Activated CD8-positive, alpha-beta memory T cell treated with anti-CD3 and anti-CD28 coated beads, Interleukin-2, amount 50 U/mL, for 48 hours (primary cell): ENCODE results near the gene SLC7A6.
A peak's percentile ranks its signal among the peaks of the same experiment; 100 is the strongest.

Source experiments
- DNase-seq: peaks from one replicate; pipeline ENCODE4 v3.0.0-alpha.2; 2020

Gene SLC7A6

DNA sequence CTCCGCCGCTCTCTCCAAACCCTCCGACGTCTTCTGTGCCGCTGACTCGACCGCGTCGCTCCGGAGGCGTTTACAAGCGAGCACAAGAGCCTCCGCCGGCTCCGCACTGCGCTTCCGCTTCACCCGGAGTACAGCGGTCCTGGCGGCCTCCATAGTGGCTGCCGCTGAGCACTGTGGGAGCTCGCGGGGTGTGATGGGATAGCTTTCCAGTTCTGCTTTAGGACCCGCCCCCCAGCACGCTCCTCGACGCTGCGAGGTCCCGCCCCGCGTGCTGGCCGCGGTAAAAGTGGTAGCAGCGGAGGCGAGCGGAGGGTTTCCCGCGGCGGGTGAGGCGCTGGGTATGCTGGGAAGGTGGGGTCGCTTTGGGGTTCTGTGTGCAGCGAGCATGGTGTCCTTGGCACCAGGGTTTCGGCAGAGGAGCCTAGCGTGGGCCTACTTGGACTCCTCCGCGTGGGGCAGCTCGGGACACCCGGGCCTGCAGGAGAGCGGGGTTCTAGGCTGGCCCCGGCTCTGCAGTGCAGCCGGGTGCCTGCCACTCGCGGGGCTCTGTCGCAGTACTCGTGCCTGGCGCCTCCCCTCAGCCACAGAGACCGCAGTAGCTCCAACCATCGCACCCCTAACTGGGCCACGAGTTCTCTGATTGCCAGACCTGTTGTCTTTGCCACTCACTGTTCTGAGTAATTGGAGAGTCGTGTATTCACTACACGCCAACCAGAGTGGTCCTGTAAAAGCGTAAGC, 46.6 kb downstream of the SLC7A6 start, which contains the start of the genes PRMT7 and SLC7A6OS:
Gene PRMT7, plus strand, starts transcription at position 246 of the 738 bp plus-strand sequence. CDS start 4,961 bp downstream, outside the sequence.
Gene SLC7A6OS, minus strand, starts transcription at position 173 of the 738 bp plus-strand sequence. Its CDS starts 20 bp downstream, at position 153.
- peak; percentile 92 for DNase-seq

DNA sequence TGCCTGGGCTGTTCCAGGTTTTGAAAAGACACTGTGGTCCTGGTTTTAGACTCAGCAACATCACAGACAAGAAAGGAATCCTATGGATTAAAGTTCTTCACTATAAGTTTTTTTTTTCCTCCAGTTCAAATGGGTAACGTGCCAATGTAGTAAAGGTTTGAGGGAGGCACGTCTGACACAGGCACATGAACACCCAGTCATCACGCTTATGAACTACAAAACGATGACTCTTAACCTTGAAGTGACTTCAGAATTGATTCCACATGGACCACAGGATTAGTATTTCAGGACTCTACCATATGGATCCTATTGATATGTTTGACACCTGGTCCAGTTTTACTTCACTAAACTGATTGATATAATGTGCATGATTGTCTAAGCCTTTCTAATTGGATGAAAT, 48.8 kb downstream of the SLC7A6 start:
- no peak for DNase-seq

DNA sequence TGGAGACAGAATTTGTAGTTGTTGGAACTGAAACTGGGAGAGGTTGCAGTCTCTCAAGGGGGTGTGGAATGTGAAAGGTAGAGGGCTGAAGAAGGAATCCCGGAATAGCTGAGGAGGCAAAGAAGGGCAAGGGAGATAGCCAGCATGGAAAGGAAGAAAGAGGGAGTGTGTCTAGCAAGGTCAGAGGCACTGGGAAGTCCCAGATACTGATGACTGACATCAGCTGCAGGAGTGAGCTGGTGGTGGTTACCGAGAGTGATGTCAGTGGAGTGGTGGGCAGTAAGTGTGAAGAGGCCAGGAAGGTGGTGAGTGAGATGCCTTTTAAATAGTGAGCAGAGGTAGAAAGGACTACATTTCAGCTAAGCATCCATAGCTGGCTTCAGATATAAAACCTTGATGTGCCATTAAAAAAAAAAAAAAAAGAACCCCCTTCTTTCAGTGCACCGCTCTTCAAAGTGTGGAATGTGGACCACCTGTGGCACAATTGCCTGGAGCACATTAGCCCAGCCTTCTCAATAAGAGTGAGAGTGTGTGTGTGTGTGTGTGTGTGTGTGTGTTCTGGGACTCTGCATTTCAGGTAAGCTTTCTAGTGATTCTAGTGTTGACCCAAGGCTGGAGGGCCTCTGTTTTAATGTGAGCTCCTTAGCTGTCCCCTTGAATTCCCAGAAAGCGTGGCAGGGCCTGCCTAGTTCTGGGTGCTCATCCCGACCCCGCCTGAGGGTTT, 55.0 kb downstream of the SLC7A6 start:
- peak; percentile 64 for DNase-seq

DNA sequence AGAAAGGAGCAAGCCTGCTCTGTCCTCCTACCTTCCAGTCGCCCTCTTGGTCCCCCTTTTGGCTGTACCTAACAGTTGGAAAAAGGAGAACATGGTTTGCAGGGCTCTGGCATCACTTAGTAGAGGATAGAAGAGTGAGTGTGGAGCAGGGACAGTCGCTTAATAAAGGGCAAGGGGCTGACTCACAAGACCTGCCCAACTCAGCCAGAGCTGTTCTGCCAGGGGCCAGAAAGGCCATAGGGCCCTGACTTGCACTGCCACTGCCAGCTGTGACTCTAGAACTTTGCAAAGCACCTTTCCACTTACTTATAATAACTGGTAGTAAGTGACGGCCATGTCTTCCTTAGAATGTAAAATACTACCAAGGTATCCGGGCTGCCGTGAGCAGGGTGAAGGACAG, 60.0 kb downstream of the SLC7A6 start:
- no peak for DNase-seq

- DNase-seq = no peak
Measured at GRCh38 chr16:68324780-68325357, 60.5 kb downstream of the SLC7A6 start.

DNA sequence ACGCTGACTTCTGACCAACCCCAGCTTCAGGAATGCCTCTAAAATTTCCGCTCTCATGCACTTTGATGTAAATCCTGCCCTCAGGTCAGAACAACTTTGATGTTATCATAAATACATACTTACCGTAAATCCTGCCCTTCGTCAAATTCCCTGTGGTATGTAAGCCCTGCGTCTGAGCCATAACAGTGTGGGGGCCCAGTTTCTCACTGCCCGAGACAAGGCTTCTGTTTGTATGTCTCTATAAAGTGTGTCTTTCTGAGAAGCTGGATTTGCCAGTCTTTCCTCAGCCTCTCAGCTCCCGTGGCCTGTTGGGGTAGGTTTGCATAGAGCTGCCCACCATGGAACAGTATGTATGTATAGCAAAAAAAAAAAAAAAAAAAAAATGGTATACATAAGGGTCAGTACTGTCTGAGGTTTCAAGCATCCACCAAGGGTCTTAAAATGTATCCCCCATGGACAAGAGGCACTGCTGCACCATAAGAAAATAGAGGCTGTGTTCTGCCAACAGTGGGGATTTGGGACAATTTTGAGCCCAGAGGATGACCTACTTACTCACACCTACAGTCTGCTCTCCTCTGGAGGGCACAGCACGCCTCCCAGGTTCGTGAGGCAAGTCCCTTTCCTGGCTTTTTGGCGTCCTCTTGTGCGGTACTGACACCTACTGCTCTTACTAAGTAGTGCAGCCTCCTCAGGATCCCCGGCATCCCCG, 64.0 kb downstream of the SLC7A6 start:
- DNase-seq = peak; percentile 85

GRCh38 chr16:68328860-68329390, 64.6 kb downstream of the SLC7A6 start:
- DNase-seq = no peak

- no peak for DNase-seq
Measured at GRCh38 chr16:68331879-68332410, 67.6 kb downstream of the SLC7A6 start.

- DNase-seq = no peak
Measured at GRCh38 chr16:68332411-68333121, 68.2 kb downstream of the SLC7A6 start.

- DNase-seq = no peak
Measured at GRCh38 chr16:68335175-68335574, 70.8 kb downstream of the SLC7A6 start.

GRCh38 chr16:68338326-68339119, 74.2 kb downstream of the SLC7A6 start:
- no peak for DNase-seq

DNA sequence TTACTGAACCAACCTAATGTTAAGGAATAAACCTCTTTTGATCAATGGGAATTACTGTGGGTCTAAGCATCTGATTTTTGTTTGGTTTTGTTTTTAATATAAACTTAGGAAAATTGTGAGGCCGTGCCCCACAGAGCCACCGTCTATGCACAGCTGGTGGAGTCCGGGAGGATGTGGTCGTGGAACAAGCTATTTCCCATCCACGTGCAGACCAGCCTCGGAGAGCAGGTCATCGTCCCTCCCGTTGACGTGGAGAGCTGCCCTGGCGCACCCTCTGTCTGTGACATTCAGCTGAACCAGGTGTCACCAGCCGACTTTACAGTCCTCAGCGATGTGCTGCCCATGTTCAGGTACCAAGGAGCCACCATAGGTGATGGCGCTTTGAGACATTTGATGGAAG, 74.9 kb downstream of the SLC7A6 start:
- DNase-seq = no peak

- DNase-seq = no peak
Measured at GRCh38 chr16:68342620-68343019, 78.3 kb downstream of the SLC7A6 start.

DNA sequence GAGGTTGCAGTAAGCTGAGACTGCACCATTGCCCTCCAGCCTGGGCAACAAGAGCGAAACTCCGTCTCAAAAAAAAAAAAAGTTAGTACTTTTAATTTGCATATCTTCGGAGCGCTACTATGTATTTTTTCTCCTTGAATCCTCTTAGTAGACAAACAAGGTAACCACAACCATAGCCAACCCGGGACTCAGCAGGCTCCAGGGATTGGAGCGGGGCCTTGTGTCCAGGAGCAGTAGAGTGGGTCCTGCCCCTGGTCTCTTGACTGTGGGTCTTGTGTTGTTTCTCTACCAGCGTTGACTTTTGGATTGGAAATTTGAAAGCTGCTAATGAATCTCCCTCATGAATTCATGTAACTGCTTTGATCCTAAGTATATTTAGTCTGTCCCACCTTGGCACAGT, 78.8 kb downstream of the SLC7A6 start:
- no peak for DNase-seq

DNA sequence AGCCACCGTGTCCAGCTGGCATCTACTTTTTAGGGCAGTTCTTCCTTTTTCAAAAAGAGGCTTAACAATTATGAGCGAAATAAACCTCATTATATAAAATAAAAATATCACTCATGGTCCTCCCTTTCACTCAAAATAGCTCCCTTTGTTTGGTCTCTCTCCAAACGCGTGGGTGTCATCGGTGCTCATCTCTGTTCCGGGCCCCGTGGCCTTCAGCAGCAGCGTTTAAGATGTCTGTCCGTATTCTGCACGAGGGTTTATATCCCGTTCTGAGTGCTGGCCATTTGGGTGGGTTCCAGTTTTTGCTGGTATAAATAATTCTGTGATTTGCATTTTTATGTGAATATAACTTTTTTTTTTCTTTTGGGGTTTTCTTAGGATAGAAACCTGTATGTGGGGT, 79.9 kb downstream of the SLC7A6 start:
- DNase-seq = no peak

GRCh38 chr16:68345351-68345810, 81.1 kb downstream of the SLC7A6 start:
- no peak for DNase-seq

DNA sequence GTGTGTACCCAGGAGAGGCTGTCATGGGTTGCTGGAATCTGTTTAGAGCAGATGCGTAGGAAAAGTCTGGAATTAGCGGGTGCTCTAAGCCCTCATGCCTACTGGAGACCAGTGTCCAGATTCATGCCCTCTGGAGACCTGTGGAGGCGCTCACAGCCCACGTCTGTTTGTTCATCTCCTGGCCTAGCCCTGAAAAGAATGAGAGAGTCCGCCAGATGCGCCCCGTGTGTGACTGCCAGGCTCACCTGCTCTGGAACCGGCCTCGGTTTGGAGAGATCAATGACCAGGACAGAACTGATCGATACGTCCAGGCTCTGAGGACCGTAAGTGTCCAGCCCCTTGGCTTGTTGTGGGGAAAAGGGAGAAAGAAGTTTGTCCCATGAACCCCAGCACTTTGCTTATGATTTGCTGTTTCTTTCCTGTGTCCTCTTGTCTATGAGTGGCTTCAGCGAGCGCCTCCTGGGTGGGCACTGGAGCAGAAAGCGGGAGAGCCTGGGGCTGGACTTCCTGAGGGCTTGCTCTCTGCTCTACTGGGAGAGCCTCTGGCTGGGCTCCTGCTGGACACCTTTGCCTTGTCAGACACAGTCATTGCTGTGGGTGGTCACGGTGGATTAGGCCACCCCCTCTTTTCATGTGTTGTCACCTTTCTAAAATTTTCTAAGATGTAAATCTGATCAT, 81.8 kb downstream of the SLC7A6 start:
- no peak for DNase-seq

DNA sequence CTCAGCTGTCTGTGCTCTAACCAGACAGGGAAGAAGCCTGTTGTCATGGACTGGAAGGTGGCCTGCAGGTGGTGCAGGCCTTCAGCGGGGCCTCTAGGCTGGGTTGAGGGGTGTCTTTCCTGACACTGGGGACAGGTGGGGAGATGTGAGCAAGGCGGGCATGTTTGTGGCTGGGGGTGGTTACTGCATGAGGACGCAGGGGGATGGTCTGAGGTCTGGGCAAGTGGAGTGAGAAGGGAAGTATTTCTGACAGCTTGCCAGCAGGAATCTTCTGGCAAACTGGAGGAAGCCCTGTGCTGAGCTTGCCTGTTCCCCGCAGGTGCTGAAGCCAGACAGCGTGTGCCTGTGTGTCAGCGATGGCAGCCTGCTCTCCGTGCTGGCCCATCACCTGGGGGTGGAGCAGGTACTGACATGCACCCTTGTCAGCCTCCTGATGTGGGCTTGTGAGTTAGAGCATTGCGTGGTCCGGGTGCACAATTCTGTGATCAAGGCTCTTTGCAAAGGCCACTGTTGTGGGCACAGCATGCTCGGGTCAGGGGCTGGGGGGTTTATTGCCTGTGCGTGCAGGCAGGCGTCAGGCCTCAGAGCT, 82.7 kb downstream of the SLC7A6 start:
- DNase-seq = no peak

DNA sequence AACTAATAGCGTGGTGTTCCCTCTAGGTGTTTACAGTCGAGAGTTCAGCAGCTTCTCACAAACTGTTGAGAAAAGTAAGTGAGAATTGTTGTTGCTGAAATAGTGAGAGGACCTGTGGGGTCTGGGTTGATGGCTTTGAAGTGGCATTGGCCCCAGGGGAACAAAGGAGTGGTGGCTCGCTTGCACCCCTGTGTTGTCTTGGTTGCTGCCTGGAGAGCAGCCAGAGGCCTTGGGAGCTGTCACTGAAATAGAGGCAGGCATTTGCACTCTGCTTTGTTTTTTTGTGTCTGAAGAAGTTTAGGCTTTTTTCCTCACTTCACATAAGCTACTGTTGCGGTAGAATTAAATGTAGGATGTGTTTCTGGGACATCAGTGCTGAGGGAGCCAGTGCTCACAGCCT, 83.3 kb downstream of the SLC7A6 start:
- DNase-seq = no peak
